ENCODE data around the gene TAS2R9.
"Not testable (repeated sequence)": the region's sequence is repeated elsewhere in the genome, so short reads cannot be mapped to it uniquely, and the experiment has no call there.

The TAS2R9 gene

DNA sequence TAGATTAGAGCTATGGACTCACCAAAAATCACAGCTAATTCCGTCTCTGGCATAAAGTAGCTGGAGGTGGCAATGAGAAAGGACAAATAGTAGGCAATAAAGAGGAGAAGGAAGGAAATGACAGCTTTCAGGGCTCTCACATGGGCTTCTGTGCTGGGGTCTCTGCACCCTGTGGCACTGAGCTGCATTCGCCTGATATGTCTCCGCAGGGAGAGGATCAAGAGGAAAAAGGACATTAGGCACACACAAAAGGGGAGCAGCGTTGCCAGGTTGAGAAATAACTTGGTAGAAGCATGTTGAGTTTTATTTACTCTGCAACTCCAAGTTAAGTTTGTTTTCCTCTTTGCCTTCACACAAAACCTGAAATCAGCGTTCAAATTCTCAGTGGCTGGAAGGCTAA lies 8.2 kb downstream of the TAS2R9 start:
- TF ChIP-seq, protein P1, sequence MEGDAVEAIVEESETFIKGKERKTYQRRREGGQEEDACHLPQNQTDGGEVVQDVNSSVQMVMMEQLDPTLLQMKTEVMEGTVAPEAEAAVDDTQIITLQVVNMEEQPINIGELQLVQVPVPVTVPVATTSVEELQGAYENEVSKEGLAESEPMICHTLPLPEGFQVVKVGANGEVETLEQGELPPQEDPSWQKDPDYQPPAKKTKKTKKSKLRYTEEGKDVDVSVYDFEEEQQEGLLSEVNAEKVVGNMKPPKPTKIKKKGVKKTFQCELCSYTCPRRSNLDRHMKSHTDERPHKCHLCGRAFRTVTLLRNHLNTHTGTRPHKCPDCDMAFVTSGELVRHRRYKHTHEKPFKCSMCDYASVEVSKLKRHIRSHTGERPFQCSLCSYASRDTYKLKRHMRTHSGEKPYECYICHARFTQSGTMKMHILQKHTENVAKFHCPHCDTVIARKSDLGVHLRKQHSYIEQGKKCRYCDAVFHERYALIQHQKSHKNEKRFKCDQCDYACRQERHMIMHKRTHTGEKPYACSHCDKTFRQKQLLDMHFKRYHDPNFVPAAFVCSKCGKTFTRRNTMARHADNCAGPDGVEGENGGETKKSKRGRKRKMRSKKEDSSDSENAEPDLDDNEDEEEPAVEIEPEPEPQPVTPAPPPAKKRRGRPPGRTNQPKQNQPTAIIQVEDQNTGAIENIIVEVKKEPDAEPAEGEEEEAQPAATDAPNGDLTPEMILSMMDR (IDR thresholded peaks at IDR 0.05; ENCODE audit: insufficient read depth, low read depth, low read length, missing control alignments), result no peak
- no peak for DNase-seq (ENCODE audit: low read depth)
- H3K4me3 ChIP-seq (ENCODE audit: low read depth, low read length), result no peak overlapping the region

DNA sequence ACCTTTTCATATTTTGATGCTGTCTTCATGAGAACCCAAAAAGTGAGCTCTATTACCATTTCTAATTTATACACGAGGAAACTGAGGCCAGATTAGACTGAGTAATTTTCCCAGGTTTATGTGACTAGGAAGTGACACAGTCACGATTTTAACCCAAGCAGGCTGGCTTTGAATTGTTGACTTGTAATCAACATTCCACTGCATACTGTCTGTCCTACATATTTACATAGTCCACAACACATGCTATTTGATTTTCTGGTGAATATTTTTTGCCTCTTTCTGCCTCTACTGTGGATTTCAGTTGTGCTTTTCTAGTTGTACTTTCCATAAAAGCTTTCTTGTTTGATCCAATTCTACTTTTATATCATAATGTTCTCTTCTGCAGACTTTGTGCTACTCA lies 15.7 kb downstream of the TAS2R9 start:
- H3K4me3 ChIP-seq (ENCODE audit: low read depth, low read length), result no peak overlapping the region
- TF ChIP-seq, protein P1 (IDR thresholded peaks at IDR 0.05; ENCODE audit: insufficient read depth, low read depth, low read length, missing control alignments), result no peak
- DNase-seq (ENCODE audit: low read depth), result no peak

DNA sequence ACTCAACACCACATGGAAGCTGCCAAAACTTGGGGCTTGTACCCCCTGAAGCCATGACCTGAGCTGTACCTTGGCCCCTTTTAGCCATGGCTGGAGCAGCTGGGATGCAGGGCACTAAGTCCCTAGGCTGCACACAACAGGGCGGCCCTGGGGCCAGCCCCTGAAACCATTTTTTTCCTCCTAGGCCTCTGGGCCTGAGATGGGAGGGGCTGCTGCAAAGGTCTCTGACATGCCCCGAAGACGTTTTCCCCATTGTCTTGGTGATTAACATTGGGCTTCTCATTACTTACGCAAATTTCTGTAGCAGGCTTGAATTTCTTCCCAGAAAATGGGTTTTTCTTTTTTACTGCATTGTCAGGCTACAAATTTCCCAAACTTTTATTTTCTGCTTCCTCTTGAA lies 18.2 kb downstream of the TAS2R9 start:
- not testable (repeated sequence) for DNase-seq (ENCODE audit: low read depth); H3K4me3 ChIP-seq (ENCODE audit: low read depth, low read length)

DNA sequence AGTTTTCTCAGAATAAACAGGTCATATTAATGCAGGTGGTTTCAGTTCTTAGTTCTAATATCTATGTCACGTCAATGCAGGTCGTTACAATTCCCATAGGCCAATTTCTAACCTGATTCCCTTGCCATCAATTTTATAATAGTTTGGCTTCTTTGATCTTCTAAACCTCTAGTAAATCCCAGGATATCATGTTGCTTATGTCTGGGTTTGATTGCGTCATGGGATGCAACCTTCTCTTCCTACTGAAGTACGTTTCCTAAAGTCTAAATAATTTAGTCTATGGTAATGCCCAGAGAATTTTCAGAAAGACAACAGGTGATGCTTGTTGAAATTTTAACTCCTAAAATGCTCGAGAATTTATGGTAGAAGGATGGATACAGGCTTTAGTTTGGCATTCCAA lies 26.7 kb downstream of the TAS2R9 start:
- TF ChIP-seq, protein P1 (IDR thresholded peaks at IDR 0.05; ENCODE audit: insufficient read depth, low read depth, low read length, missing control alignments), result no peak
- DNase-seq (ENCODE audit: low read depth), result no peak
- no peak overlapping the region for H3K4me3 ChIP-seq (ENCODE audit: low read depth, low read length)

DNA sequence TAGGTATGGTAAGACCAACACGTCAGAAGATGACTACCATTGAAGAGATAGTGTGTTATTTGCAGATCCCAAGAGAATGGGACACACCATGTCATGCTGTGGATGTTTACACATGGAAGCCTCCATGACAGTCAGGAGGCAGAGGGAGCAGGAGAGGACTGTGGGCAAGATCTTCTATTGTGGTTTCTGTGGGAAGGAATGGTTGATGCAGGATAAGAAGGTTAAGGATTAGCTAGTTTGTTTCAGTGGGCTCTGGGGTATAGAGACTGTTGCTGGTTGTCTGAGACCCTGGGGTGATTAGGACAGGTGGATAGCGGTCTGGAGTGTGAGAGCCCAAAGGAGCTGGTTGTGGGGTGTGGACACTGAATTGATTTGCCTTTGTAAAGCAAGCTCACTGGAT lies 30.9 kb downstream of the TAS2R9 start:
- TF ChIP-seq, protein P1 (IDR thresholded peaks at IDR 0.05; ENCODE audit: insufficient read depth, low read depth, low read length, missing control alignments), result no peak
- no peak overlapping the region for H3K4me3 ChIP-seq (ENCODE audit: low read depth, low read length)
- no peak for DNase-seq (ENCODE audit: low read depth)

DNA sequence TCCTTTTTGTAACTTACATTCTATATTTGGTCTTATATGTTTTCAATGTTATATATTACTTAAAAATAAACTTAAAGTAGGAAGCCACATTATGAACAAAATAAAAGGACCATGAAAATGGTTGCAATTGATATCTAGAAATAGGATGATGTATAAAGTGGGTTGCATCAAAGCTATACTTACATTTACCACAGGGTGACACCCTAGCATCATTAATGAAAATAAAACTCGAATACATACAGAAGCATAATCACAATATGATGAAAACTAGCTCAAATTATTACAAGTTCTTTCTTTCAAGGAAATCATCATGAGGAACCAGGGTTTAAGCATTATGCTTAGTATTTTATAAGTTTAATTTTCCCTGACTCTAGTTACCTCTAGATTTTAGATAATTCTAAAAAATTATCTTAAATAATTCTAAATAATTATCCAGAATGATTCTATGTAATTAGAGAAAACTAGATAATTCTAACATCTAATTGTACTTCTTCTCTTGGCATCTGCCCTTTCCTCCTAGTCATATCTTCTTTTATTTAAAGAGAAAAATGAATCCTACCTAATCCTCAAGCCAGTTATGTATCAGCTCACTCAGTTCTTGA lies 38.7 kb downstream of the TAS2R9 start:
- TF ChIP-seq, protein P1 (IDR thresholded peaks at IDR 0.05; ENCODE audit: insufficient read depth, low read depth, low read length, missing control alignments), result peak; percentile 37
- peak; percentile 24 for DNase-seq (ENCODE audit: low read depth)

DNA sequence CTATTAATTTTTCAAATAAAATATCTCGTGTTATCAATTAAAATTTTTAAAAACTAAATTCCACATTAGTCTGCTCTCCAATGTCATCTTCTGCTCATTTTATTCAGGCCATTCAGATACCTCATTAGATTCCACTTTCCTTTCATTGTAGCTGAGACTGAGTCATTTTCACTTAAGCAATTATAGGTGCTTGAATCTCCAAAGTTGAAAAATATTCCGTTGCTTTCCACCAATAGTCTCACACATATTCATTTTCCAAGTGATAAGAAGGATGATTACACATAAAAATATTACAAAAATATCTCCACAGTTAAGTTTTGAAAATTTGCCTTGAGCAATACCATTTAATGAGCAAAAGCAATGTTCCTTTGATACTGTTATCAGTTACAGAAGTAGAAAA lies 50.3 kb downstream of the TAS2R9 start:
- DNase-seq (ENCODE audit: low read depth), result no peak
- H3K4me3 ChIP-seq (ENCODE audit: low read depth, low read length), result no peak overlapping the region
- TF ChIP-seq, protein P1 (IDR thresholded peaks at IDR 0.05; ENCODE audit: insufficient read depth, low read depth, low read length, missing control alignments), result no peak

More for the DNA sequence above, 38.7 kb downstream of the TAS2R9 start:
- no peak overlapping the region for H3K4me3 ChIP-seq (ENCODE audit: low read depth, low read length)

Data from GM12865 (cell line).